ENCODE data around the gene UGP2.
"Not testable (repeated sequence)": the region's sequence is repeated elsewhere in the genome, so short reads cannot be mapped to it uniquely, and the experiment has no call there.

The UGP2 gene

DNA sequence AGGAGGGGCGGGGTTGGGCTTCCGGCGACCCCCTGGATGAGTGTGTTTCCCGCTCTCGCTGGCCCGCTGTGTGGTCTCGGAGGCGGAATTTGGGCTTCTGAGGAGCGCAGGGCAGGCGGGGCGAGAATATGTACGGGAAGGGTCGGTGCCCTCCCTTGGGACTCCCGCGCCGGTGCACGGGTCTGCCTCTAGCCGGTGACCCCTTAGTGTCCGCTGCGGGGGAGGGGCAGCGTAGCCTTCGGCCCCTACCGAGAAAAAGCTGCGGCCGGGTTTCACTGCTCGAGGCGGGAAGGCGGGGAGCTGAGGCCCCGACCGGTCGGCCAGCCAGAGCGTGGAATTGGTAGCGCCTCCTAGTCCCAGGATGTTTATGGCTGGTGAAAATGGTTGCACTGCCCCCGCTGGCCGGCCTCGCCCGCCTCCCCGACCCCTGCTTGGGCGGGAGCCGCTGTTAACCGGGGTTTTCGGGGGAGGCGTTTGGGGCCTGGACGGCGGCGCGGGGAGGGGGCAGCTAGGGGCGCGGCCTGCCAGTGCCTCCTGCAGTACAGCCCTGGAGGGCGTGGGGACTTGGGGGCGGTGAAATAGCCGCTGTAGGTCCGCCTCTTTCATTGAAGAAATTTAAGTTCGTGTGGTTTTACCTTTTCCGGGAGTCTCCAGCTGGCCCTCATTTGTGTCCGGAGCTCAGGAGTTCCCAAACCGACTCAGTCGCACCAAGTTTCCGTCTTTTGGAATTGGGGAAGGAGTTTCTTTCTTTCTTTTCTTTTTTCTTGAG is at the start of gene UGP2:
UGP2 (plus strand) TSS at position 643 of the 769 bp plus-strand sequence. CDS start 290 bp downstream, outside the sequence.
- FAIRE-seq: peak; percentile 69
- DNase-seq (ENCODE audit: low spot score): peak; percentile 84

DNA sequence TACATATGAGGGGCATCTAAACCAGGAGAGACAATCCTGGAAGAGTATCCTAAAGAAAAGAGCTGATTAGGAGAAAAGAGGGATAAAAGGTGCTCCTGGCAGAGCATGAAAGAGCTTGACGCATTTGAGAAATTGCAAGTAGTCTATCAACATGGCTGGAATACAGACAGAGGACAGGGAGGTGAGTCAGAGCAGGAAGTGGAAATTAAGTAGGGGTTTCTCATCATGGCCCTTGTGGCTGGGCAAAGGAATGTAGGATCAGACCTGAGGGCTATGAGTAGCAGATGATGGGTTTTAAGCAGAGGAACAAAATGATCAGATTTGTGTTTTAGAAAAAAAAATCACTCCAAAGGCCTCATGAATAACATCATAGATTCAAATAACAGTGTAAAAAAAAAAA is 49.2 kb upstream of the UGP2 start:
- peak; percentile 76 for DNase-seq (ENCODE audit: low spot score)
- FAIRE-seq: peak; percentile 65

DNA sequence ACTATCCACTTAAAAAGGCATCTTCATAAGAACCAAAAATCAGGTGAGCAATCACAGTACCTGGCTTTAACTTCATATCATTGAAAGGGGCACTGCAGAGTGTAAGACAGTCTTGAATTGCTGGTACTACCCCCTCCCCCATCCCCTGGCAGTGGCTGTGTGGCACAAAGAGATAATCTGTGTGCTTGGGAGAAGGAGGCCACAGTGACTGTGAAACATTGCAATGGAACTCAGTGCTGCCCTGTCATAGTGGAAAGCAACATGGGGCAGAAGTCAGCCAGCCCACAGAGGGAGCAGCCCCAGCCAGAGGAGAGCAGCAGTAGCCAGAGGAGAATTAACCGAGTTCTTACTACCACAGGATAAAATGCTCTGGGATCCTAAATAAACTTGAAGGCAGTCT is 45.3 kb upstream of the UGP2 start:
- FAIRE-seq (no peak), DNase-seq (ENCODE audit: low spot score) (no peak)

DNA sequence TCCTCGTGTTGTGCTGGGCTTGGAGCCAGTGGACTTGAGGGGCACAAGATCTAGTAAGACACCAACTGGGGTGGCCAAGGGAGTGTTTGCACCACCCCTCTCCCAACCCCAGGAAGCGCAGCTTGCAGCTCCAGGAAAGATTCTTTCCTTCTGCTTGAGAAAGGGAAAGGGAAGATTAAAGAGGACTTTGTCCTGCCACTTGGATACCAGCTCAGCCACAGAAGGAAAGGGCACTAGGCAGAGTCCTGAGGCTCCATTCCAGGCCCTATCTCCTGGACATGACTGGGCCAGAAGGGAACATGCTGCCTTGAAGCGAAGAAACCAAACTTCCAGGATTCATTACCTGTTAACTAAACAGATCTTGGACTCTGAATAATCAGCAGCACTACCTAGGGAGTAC is 44.9 kb upstream of the UGP2 start:
- DNase-seq (ENCODE audit: low spot score) (no peak), FAIRE-seq (no peak)

DNA sequence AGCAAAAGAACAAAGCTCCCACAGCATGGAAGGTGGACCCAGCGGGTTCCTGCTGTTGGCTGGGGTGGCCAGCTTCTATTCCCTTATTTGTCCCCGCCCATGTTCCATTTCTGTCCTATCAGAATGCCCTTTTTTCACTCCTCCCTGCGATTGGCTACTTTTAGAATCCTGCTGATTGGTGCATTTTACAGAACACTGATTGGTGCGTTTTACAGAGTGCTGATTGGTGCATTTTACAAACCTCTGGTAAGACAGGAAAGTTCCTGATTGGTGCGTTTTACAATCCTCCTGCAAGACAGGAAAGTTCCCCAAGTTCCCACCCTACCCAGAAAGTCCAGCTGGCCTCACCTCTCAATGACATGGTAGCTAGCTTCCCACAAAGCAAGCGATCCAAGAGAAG is 40.2 kb upstream of the UGP2 start:
- FAIRE-seq (no peak), DNase-seq (ENCODE audit: low spot score) (no peak)

DNA sequence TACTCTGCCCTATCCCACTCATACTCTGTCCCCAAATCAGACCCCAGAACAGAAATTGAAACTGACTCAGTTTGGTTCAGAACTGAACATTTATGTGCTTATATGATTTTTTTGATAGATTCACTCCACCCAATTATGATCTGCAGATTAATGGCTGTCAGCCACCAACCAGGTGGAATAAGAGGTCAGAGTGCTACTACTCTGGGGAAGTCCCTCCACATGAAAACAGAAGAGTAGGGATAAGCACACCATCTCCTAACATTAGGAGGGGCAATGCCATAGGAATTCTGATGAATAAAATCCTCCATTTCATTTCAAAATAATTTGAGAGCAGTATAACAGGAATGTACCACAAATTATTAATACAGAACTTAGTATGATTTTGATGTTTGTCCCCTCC is 36.3 kb upstream of the UGP2 start:
- FAIRE-seq: no peak
- no peak for DNase-seq (ENCODE audit: low spot score)

DNA sequence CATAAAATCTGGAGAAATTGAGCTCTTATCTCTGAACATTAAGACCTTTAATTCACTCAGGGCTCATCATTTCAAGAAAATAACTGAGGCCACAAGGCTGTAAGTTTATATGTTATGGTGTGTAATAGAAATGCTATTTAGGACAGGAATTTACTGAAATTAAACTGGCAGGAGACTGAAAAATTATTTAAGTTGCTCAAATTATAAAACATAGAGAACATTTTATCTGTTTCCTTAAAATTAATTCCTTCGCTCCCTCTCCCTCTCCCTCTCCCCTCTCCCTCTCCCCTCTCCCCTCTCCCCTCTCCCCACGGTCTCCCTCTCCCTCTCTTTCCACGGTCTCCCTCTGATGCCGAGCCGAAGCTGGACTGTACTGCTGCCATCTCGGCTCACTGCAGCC is 33.7 kb upstream of the UGP2 start:
- FAIRE-seq: not testable (repeated sequence)

DNA sequence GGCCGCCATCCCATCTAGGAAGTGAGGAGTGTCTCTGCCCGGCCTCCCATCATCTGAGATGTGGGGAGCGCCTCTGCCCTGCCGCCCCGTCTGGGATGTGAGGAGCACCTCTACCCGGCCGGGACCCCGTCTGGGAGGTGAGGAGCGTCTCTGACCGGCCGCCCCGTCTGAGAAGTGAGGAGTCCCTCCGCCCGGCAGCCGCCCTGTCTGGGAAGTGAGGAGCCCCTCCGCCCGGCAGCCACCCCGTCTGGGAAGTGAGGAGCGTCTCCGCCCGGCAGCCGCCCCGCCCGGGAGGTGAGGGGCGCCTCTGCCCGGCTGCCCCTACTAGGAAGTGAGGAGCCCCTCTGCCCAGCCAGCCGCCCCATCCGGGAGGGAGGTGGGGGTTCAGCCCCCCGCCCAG is 32.8 kb upstream of the UGP2 start:
- DNase-seq (ENCODE audit: low spot score); FAIRE-seq: not testable (repeated sequence)

More for the DNA sequence above, 33.7 kb upstream of the UGP2 start:
- not testable (repeated sequence) for DNase-seq (ENCODE audit: low spot score)

DNA sequence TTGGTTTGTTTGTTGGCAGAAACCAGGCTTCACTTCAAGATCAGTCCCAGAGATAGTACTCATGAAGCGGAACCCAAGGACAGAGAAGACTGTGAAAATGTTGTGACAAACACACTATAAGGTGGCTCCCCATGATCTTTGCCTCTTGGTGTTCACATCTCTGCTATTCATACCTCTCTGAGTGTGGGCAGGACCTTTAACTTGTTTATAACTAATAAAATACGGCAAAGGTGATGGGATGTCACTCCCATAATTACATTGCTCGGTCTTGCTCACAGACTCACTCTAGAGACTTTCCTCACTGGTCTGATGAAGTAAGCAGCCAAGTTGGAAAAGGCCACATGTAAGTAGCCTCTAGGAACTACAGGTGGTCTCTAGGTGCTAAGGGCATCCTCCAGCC is 30.6 kb upstream of the UGP2 start:
- DNase-seq (ENCODE audit: low spot score) (no peak), FAIRE-seq (no peak)

DNA sequence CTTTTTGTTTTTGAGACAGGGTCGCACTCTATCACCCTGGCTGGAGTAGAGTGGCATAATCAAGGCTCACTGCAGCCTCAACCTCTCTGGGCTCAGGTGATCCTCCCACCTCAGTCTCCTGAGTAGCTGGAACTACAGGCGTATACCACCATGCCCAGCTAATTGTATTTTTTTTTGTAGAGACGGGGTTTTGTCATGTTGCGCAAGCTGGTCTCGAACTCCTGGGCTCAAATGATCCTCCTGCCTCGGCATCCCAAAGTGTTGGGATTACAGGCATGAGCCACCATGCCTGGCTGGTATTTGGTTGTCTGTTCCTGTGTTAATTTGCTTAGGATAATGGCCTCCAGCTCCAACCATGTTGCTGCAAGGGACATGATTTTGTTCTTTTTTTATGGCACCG is 29.8 kb upstream of the UGP2 start:
- FAIRE-seq; DNase-seq (ENCODE audit: low spot score): not testable (repeated sequence)

DNA sequence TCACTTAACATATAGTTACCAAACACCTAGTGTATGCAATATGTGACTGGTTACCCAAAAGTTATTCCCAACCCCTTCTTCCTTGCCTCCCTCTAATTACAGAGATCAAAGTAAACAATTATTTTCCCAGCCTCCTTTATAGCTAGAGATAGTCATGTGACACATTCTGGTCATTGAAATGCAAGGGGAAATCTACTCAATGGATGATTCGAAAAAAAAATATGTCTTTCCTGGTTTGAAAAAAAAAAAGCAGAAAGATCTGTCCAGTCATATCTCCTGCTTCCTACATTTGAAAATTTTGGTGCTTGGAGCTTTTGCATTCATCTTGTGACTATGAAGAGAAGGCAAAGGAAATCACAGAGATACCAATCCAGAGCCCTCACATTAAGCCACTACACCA is 27.6 kb upstream of the UGP2 start:
- DNase-seq (ENCODE audit: low spot score): no peak
- no peak for FAIRE-seq

DNA sequence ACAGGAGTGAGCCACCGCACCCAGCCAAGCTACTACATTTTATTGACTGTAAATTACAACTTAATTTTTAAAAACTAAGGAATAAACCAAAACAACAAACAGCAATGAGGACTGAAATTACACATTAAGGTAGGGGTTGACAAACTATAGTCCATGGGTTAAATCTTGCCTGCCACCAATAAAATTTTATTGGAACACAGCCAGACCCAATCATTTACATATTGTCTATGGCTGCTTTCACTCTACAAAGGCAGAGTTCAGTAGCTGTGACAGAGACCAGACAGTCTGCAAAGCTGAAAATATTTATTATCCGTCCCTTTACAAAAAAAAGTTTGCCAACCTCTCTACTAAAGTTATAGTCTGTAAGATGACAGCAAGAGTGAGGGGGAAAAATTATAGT is 24.3 kb upstream of the UGP2 start:
- no peak for FAIRE-seq
- DNase-seq (ENCODE audit: low spot score): no peak

DNA sequence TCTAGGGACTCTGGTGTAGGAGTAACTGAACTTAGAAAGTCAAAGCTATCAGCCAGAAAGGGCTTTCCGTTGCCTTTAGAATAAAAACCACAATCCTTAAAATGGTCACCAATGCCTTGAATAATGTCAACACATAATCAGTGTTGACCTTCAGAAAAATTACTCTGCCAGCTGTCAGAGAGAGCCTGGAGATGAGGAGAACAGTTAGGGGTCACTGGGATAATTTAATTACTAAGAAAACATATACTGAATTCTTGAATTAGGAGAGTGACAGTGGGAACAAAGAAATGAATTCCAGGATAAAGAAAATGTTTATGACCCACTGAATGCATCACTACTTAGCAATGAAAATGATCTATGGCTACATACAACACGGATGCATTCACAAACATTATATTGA is 23.4 kb upstream of the UGP2 start:
- no peak for DNase-seq (ENCODE audit: low spot score)
- FAIRE-seq: no peak

DNA sequence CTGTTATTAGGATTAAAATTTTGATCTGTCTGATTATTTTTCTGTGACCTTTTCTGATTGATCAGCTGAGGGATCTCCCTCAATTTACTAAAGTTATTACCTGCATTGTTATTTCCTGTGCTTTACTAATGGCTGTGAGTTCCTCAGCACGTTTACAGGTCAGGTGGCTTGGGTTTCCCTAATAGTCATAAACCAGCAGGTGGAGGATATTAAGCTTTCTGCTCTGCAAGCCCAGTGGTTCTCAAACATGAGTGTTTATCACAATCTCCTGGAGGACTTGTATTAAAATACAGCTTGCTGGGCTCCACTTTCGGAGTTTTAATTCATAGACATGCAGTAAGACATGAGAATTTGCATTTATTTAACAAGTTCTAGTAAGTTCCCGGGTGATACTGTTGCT is 22.4 kb upstream of the UGP2 start:
- DNase-seq (ENCODE audit: low spot score) (no peak), FAIRE-seq (no peak)

DNA sequence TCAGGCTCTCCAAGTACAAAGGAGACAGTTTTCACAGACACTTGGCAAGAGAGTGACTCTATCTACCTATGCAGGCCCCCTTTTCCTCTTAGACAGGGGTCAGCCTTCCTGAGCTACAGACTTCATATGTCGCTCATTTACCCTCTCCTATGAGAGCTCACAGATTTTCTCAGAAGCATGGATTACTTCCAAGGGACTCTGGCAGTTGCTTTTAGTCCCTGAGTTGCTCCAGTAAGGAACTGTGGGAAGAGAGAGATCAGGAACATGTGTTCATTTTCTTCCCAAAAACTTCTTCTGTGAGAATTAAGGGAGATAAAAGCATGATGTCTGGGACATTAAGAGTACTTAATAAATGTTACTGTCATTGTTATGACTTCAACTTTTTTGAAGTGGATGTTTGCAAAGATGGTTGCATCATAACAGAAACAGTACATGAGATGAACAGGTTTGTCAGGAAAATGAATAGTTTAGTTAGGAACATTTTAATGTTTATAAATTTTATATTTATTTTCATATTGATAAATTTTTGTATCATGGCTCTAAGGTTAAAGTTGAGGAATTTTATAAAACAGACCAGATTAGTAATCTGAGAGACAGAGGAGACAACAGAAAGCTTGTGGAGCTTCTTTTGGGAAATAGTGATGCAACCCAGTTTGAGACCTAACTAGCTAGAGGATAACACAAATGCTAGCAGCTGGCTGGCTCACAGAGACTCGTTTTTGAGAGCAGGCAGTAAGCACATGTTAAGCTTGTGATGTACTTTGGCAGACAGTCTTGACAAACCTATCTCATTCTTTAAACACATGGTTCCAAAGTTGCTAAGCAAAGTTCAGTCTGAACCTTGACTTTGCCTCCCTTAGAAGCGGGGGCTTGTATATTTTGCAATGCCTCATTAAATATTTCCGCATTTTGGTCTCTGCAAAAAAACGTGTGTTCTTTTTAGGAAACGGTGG is 21.7 kb upstream of the UGP2 start:
- FAIRE-seq: no peak
- no peak for DNase-seq (ENCODE audit: low spot score)

DNA sequence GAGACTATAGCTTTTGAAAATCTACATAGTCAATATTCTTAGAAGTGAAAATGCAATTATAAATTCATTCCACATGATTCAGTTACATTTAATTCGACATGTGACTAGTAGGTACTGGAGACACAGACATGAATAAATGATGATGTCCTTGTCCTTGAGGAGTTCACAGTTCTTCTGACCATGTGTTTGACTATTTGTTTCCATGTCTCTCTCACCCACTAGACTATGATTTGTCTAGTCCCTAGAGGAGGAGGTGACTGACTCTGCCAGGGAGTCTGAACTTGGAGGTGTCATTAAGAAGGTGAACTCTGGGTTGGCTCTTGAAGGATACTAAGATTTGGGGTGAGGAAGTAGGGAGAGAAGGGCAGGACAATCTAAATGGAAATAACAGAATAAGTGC is 20.7 kb upstream of the UGP2 start:
- FAIRE-seq (no peak), DNase-seq (ENCODE audit: low spot score) (no peak)

DNA sequence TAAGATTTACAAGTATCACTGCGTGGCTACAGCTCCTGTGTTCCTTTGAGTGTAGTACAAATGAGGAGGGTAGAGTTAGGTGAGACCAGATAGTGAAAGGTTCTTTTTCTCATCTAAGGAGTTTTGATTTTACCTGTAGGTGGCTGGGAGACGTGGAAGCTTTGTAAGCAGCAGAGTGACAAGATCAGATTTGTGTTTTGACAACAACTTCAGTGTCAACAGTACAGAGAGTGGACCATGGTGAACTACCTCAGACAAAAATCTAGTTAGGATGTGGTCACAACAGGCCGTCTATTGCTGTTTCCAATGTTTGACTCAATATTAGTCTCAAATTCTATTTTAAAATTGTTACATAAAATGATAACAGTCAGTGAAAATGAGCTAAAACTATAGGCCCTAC is 20.3 kb upstream of the UGP2 start:
- FAIRE-seq: no peak
- DNase-seq (ENCODE audit: low spot score): no peak

DNA sequence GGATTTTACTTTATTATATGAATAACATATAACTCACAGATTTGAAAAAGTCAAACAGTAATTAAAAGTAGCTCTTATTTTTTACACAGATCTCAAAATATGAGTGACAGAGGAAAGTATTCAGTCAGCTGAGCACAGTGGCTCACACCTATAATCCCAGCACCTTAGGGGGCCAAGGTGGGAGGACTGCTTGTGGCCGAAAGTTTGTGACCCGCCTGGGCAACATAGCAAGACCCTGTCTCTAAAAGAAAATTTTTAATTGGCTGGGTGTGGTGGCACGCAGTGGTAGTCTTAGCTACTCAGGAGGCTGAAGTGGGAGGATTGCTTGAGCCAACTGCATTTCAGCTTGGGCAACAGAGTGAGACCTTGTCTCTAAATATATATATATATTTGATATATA is 19.2 kb upstream of the UGP2 start:
- DNase-seq (ENCODE audit: low spot score): no peak
- FAIRE-seq: no peak

DNA sequence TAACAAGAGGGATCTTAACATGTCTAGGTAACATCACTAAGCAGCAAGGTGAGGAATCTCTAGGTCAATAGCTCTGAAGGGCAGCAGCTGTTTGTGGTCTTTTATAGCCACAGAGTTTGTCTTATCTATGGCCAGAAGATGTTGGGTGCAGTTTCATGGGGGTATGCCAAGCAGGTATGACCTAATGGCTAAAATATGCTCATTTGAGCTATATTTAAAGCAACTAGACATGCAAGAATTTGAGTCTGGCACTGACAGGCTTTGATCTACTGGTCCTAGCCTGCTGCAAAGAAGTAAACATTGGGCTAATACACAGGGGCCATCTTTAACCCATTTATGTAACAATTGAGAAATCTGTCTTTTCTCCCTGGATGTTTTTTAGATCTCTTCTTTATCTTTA is 13.9 kb upstream of the UGP2 start:
- DNase-seq (ENCODE audit: low spot score) (peak; percentile 78), FAIRE-seq (peak; percentile 56)

DNA sequence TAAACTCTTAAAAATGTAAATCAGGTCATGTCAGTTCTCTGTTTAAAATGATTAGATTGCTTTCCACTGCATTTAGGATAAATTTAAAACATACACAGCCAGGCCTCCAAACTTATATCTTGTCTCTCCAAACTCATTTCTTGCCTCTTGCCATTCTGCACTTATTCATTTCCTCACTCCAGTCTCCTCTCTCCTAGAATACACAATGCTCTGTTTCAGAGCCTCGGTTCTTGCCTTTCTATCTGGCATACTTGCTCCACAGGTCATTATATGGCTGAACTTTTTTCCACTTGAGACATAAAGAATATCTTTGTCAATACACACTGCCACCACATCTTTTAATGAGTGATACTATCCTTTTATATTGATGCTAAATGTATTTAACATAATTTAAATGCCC is 10.5 kb upstream of the UGP2 start:
- no peak for FAIRE-seq
- no peak for DNase-seq (ENCODE audit: low spot score)

DNA sequence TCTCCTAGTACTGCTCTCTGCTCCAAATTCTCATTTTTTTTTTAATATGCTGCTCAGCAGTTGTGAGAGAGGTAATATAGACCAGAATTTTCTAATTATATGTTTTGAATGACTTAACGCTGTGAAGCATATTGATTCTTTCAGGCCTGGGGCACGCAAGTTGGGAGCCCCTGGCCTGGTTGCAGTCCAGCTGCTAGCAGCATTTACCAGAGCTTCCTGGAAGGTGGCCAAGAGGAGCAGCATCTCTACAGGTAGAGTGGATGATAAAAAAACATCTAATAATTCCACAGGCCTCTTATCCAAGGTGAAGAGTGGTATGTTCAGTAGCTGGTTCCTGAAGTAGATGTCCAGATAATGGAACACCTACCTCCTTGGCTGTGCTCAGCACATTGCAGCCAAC is 7.3 kb upstream of the UGP2 start:
- DNase-seq (ENCODE audit: low spot score) (no peak), FAIRE-seq (no peak)

DNA sequence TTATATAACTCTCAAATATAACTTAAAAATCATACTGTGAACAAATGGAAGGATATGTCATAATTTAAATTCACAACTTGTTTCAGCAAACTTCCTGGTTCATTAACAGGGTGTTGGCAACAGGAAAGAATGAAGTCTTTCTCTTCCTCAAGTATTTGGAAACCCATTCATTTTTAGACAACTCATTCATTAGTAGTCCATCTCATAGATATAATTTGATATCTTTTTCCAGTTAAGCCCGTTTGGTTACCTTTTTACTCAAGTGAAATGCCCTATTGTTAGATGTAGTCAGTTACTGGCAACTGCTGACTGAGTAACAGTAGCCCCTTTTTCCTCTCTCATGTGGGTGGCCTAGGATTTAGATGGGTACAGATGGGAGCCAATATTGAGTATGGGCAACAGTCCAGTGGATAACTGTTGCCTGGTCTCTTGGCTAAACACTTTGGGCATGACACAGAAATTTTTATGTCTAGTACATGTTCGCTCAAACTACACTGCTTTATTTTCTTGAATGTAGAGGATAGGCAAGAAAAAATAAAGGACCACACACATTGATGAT is 4.6 kb upstream of the UGP2 start:
- FAIRE-seq (no peak), DNase-seq (ENCODE audit: low spot score) (no peak)
